VCaP (cell line): ENCODE data around the gene ZNF597.
A peak's percentile ranks its signal among the peaks of the same experiment; 100 is the strongest.

ENCODE experiments used
- H3K27ac ChIP-seq: fragments of 450-650 bp; 2 replicates; pipeline ENCODE4 v1.5.1; 2017
- CTCF ChIP-seq: fragments of 450-650 bp; conservative IDR thresholded peaks from 2 replicates; pipeline ENCODE4 v1.5.1; 2017; ENCODE audit warnings: mild to moderate bottlenecking, moderate library complexity

The ZNF597 gene

GRCh38 chr16:3413730-3414379 lies 29.4 kb downstream of the ZNF597 start:
- no peak for TF ChIP-seq CTCF

GRCh38 chr16:3408561-3409197 lies 34.6 kb downstream of the ZNF597 start:
- no peak for TF ChIP-seq CTCF

More at GRCh38 chr16:3413730-3414379, 29.4 kb downstream of the ZNF597 start:
- H3K27ac ChIP-seq: no peak overlapping the region

GRCh38 chr16:3401719-3402397 lies 41.4 kb downstream of the ZNF597 start:
- H3K27ac ChIP-seq: peak overlapping the region; percentile 75
- TF ChIP-seq CTCF: no peak

More at GRCh38 chr16:3408561-3409197, 34.6 kb downstream of the ZNF597 start:
- H3K27ac ChIP-seq: no peak overlapping the region

GRCh38 chr16:3400779-3401688 lies 42.3 kb downstream of the ZNF597 start, which contains the start of the genes ZNF174 and ZSCAN32:
TSS of gene ZNF174 (plus strand) at chr16:3401215. CDS start at chr16:3402005, 790 bp downstream.
TSS of gene ZSCAN32 (minus strand) at chr16:3401004. CDS start at chr16:3397557, 3,447 bp downstream.
- TF ChIP-seq CTCF: no peak
- peak within 1 kb of the TSS; percentile 75 for H3K27ac ChIP-seq

- TF ChIP-seq CTCF: no peak
- H3K27ac ChIP-seq: peak overlapping the region; percentile 75
Observed at GRCh38 chr16:3400446-3400778, 42.9 kb downstream of the ZNF597 start.

GRCh38 chr16:3389663-3390338 lies 53.5 kb downstream of the ZNF597 start:
- TF ChIP-seq CTCF: no peak
- no peak overlapping the region for H3K27ac ChIP-seq
